CD4-positive, alpha-beta T cell treated with Interferon gamma for 1 hour (primary cell): Measurements from ENCODE around the gene RHPN2.

Source experiments
- DNase-seq: peaks from one replicate; pipeline ENCODE4 v3.0.0-alpha.2; 2020

RHPN2 gene

GRCh38 chr19:33064792-33065550 lies at the start of gene RHPN2:
RHPN2 (minus strand) TSS chr19:33064888; CDS start chr19:33064852, 36 bp downstream.
- peak; percentile 35 for DNase-seq

DNA sequence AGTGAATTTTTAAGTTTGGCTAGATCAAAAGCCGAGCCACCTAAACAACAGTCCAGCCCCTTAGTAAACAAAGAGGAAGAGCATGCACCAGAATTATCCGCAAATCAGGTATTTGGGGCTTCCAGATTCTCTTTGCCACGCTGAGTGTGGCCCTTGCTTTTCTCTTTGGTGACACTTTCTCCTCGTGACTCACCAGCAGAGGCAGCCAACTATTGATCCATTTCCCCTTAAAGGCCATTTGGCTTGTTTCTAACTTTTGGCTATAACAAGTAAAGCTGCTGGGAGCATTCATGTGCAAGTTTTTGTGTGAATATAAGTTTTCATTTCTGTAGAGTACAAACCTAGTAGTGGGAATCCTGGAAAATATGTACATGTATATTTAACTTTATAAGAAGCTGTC lies 49.6 kb upstream of the RHPN2 start:
- no peak for DNase-seq

GRCh38 chr19:33111587-33111986 lies 46.9 kb upstream of the RHPN2 start:
- no peak for DNase-seq

DNA sequence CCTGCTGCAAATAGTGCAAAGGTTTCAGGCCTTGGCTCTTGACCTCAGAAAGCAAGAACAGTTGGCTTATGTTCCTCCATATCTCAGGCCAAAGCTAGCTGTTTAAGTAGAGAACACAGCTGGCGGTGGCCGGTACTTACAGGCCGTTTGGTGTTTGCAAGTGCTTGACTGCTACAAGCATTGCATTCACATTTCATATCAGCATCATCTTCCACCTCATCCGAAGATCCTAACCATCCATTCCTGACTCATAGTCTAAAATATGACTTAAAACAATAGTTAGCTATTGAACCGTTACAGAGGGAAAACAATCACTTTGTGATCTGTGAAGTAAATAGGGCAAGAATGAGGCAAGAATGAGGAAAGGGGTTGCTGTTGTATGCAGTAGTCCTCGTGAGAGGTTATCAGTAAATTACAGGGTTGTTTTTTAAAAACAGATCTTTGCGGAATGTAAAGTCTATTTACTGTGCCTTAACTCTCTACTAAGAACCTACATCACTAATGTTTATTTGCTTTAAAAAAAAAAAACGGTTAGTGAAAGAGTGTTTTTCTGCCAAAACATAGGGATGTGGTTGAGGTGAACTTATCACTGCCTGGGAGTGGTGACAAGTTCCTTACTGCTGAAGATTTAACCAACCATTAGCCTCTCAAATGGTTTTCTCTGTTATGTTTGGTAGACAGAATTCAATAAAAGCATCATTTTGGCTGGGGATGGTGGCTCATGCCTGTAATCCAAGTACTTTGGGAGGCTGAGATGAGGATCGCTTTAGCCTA lies 45.6 kb upstream of the RHPN2 start:
- no peak for DNase-seq

DNA sequence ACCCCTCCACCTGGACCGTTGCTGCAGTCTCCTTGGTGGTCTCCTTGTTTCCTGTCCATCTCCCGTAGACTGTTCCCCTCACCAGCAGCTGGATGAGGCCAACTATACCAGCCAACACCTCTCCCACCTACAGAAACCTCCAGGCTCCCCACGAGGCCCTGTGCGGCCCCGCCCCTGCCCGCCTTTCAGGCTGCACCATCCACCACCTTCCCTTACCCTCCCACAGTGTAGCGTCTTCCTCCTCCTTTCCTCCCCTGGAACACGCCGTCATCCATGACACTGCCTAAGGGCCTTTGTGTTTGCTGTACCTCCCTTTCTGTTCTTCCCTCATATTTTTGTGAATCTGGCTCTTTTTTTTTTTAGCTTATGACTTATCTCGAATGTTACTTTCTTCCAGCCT lies 43.5 kb upstream of the RHPN2 start:
- DNase-seq: no peak

GRCh38 chr19:33102893-33103292 lies 38.2 kb upstream of the RHPN2 start:
- no peak for DNase-seq

DNA sequence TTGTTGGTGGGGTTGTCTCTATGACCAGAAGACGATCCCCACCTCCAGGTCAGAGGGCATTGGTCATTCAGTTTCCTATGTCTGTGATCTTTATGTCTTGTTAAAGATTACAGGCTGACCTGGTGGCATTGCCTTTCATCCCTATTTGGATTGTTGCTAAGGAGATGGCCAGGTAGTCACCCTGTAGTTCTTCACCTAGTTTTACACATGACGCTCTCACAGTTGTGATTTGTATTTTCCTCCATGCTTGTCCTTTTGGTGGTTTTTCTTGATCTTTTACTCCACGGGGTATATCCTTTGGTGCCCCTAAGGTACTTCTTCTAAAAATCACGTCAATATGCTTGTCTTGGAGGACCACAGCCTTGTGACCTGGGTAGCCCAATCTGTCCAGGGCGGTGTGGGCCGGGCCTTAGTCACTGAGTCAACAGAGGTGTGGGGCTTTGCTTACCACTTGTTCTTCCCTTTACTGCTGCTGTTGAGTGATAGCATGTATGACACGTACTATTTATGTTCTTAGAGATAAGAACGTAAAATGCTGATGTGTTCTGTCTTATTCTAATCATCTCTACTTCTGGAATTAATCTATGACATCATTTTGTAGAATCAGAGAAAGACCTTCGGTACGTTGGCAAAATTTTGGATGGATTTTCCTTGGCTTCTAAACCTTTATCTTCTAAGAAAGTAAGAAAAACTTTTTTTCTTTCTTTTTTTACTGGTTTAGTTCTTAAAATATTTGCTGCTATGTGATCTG lies 36.4 kb upstream of the RHPN2 start:
- DNase-seq: no peak

DNA sequence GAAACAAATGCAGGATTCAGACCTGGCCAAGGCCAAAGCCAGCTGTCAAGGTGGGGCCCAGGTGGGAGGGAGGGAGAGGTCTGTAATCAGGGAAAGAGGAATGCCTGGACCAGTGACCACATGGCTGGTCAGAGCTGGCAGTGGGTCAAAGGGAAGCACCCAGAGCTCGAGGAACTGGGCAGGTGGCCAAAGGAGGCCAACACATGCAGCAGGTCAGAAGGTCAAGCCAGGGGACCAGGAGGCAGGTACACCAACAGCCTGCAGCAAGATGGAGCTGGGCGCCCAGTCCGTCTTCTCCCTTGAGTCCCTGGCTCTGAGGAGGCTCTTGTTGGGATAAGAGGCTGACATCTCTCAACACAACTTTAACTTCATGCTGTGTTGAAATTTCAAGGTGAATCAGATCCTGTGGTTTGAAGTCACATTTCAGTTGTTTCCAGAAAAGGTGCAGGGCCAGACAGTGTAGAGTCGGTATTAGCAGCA lies 33.4 kb upstream of the RHPN2 start:
- no peak for DNase-seq

DNA sequence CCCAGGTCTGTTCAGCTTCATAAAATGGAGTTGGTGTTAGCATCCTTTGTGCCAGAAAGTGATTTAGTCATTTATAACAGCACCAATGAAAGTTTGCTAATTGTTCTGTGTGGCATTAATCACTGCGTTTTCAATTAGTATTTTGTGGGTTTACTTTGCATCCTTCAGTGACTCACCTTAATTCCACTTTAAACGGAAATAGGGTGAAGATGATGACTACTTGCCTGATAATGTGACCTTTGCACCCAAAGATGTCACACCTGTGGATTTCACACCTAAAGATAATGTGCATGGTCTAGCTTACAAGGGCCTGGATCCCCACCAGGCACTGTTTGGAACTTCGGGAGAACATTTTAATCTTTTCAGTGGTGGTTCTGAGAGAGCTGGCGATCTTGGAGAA lies 31.3 kb upstream of the RHPN2 start:
- no peak for DNase-seq

GRCh38 chr19:33094436-33095067 lies 29.9 kb upstream of the RHPN2 start:
- no peak for DNase-seq

DNA sequence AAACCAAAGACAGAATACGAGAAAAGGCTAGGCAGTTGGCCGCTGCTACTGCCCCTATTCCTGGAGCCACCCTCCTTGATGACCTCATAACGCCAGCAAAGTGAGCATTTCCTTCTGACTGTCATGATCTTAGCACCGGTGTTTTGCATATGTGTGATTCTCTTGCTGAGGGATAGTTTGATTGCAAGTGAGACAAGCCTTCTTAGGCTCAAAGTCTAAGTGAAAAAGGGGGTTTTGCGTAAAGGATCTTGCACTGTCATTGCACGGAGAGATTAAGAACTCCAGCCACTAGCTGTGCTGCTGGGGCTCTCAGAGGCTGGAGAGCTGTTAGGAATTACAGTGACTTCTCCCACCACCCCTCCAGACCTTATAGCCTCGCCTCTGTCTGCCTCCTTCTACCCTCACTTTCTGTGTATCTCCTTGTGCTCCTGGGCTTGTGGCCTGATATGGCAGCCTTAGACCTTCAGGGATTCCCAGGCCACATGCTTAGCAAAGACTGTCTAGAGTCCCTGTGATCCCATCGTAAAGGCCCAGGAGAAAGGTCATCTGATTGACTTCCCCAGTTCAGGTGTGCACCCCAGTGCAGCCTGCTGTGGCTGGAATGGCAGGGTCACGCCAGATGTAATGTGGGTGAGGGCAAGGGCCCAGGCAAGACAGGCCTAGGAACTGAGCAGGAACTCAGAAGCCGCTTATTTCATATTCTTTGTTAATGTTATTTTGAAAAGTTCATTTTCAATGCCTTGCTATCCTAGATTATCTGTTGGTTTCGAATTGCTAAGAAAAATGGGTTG lies 28.9 kb upstream of the RHPN2 start:
- DNase-seq: no peak

GRCh38 chr19:33090179-33090578 lies 25.5 kb upstream of the RHPN2 start:
- no peak for DNase-seq

- DNase-seq: no peak
Measured at GRCh38 chr19:33089010-33089409, 24.3 kb upstream of the RHPN2 start.

DNA sequence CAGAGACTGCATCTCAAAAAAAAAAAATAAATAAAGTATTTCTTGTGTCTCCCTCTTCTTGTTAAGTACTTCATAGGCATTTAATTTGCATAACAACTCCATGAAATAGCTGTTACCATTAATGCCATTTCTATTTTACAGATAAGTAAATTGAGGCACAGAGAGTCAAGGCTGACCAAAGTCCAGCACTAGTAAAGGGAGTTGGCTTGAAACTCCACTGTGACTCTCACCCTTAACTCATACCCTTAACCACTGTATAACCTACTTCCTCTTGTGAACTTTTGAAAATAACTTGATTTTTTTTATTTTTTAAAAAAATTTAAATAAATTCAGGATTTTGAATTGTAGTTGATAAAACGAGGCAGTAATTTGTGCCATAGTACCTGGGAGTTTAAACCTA lies 22.3 kb upstream of the RHPN2 start:
- no peak for DNase-seq

GRCh38 chr19:33085570-33086128 lies 21.0 kb upstream of the RHPN2 start:
- DNase-seq: no peak

GRCh38 chr19:33080761-33081681 lies 16.3 kb upstream of the RHPN2 start, which contains the start of gene GPATCH1:
GPATCH1 (plus strand) TSS chr19:33081181; CDS start chr19:33081194, 13 bp downstream.
- peak; percentile 77 for DNase-seq

GRCh38 chr19:33075519-33075918 lies 10.8 kb upstream of the RHPN2 start:
- DNase-seq: no peak

- no peak for DNase-seq
Measured at GRCh38 chr19:33071887-33072286, 7.2 kb upstream of the RHPN2 start.

DNA sequence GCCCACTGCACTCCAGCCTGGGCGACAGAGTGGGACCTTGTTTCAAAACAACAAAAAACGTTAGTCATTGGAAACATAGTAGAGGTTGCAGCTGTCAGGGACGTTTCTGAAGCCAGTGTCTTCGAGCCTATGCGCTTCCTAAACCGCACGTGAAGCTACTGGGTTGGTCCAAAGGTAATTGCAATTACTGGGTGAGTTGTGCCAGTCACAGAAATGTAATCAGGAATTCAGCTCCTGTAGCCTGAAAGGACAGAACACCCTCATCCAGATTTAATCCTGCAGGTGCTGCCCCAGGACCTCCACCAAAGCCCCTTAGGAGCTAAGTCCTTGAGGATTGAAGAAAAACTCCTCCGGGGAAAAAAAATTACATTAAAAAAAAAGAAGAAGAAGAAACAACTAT lies 2.4 kb upstream of the RHPN2 start:
- DNase-seq: no peak

DNA sequence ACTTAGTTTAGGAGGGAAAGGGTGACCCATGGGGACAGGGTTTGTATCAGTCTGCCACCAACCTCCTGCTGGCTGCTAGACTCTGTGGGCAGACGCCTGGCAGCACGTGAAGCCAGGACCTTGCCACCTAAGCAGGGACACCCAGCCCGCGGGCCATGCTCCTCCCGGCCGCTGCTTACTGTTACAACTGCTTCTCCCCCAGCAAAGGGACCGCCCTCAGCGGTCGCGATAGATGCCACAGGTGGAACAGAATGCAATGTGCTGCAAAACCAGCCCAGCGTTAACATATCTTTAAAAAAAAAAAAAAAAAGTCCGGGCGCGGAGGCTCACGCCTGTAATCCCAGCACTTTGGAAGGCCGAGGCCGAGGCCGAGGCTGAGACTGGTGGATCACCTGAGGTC lies 1.9 kb upstream of the RHPN2 start:
- DNase-seq: no peak

DNA sequence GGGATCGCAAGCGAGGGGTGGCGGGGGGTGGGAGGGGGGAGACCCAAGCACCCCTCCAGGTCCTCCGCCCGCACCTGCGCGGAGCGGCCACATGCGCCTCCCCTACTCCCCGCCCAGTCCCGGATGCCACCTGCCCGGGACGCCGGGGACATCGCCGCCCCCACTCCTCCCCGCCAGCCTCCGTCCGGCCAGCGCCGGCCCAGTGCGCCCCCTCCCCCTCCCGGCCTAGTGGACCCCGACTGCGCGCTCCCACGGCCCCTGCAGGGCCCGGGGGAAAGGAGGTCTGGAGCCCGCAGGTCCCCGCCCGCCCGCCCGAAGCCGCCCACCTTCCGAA lies 263 bp downstream of the RHPN2 start:
- DNase-seq: peak; percentile 8
